Aorta (tissue), 5 donors: ENCODE results near the gene USP10. TPM values are rescaled to one million over a fixed set of nuclear protein-coding genes. Genes with fewer than 3 reads are reported as not detected.

Source experiments
- ATAC-seq: fragments of 200-7000 bp; cut with Tn5 transposase; one replicate; pipeline ENCODE4 v1.9.1; 2022; ENCODE audit warnings: moderate library complexity; ENCODE audit not compliant: low FRiP score
- DNase-seq, 2 donors: peaks; one replicate each; pipeline ENCODE4 v3.0.0-alpha.2; 2020
- H3K27ac ChIP-seq, 2 donors: one replicate each; pipeline ENCODE4 v1.5.1; 2013; ENCODE audit warnings: low read length in 2 of 2, mild to moderate bottlenecking in 2 of 2, moderate library complexity in 2 of 2, control low read depth in 1 of 2, inconsistent platforms in 1 of 2, low read depth in 1 of 2
- H3K27me3 ChIP-seq, 2 donors: one replicate each; pipeline ENCODE4 v1.6.1; 2013; ENCODE audit warnings: control low read depth in 1 of 2, low read length in 1 of 2, mild to moderate bottlenecking in 1 of 2, moderate library complexity in 1 of 2; ENCODE audit not compliant: insufficient read depth in 2 of 2, control insufficient read depth in 1 of 2
- H3K36me3 ChIP-seq, 2 donors: one replicate each; pipeline ENCODE4 v1.6.1; 2013; ENCODE audit warnings: control low read depth in 1 of 2, low read length in 1 of 2, mild to moderate bottlenecking in 1 of 2; ENCODE audit not compliant: insufficient read depth in 2 of 2, control insufficient read depth in 1 of 2
- H3K4me1 ChIP-seq, 2 donors: one replicate each; pipeline ENCODE4 v1.6.1; 2013; ENCODE audit warnings: low read length in 2 of 2, control low read depth in 1 of 2, mild to moderate bottlenecking in 1 of 2, moderate library complexity in 1 of 2; ENCODE audit not compliant: insufficient read depth in 2 of 2, control insufficient read depth in 1 of 2
- H3K4me3 ChIP-seq, 2 donors: one replicate each; pipeline ENCODE4 v1.5.1; 2013; ENCODE audit warnings: low read length in 2 of 2, control low read depth in 1 of 2, mild to moderate bottlenecking in 1 of 2
- H3K9me3 ChIP-seq: one replicate; pipeline ENCODE4 v1.6.1; 2013; ENCODE audit warnings: mild to moderate bottlenecking, low read length; ENCODE audit not compliant: control insufficient read depth
- WGBS, 2 donors: extraction: QIAGEN DNeasy Blood & Tissue Kit; methylation state at CpG; one replicate each; pipeline ENCODE4 v1.1.7; 2013; 5-methylcytosine and 5-hydroxymethylcytosine counted together
- intact Hi-C, 2 donors: fragments of 100-400 bp; cut with DNase I; formaldehyde crosslinking; loops; one replicate each; pipeline versions ENCODE4 v1.14.2 to v1.15.0; 2022
- polyA plus RNA-seq, 2 donors: library from polyadenylated mRNA; stranded (reverse); fragments of 200-250 nt; gene quantifications; one replicate each; pipeline ENCODE4 v1.2.3, GENCODE V29; 2013
- total RNA-seq, 2 donors: library from RNA; stranded (reverse); fragmentation: NEBNext Ultra II Directional; extraction: Animal tissue kit (Norgen Biotek cat#: 25700); gene quantifications; one replicate each; pipeline ENCODE4 v1.2.1, GENCODE V29; 2021
- donor health status: healthy with polysubstance abuse.
- donor health status: Bipolar disorder and iron deficiency.
- donor health status: DM: no; HTN: no; CAD: no.
- donor health status: DM: no; HTN: no; CAD: no.
- donor health status: DM: yes; HTN: yes; CAD: no.

The USP10 gene
- total and polyA plus RNA-seq, 4 donors = 14.0 to 59.4 (median 40.1) TPM

- Histone ChIP-seq H3K36me3 (no peaks in the 10 kb centered on the region), H3K4me1 (no peaks in the 10 kb centered on the region), H3K9me3 (no peaks in the 10 kb centered on the region), H3K27me3 (no peaks in the 10 kb centered on the region), H3K4me3 (no peak overlapping the region), H3K27ac (no peak overlapping the region)
- intact Hi-C loops = no loop called here
- no peak for ATAC-seq
- DNase-seq = no peak
- WGBS, 2 donors = 86 to 90% methylated on average over 2 of the region's 2 CpGs
Measured at GRCh38 chr16:84818133-84818532, 118.3 kb downstream of the USP10 start.

- H3K9me3 ChIP-seq = no peaks in the 10 kb centered on the region
- H3K27ac ChIP-seq = no peak overlapping the region
- H3K27me3 ChIP-seq = no peaks in the 10 kb centered on the region
- no peaks in the 10 kb centered on the region for H3K36me3 ChIP-seq
- intact Hi-C loops = no loop called here
- 65 to 67% methylated on average over 29 of the region's 29 CpGs for WGBS, 2 donors
- no peak overlapping the region for H3K4me3 ChIP-seq
- ATAC-seq (no peak), DNase-seq (no peak)
- H3K4me1 ChIP-seq = no peaks in the 10 kb centered on the region
Measured at GRCh38 chr16:84818989-84819643, 119.3 kb downstream of the USP10 start.

- Histone ChIP-seq H3K4me1 (no peaks in the 10 kb centered on the region), H3K9me3 (no peaks in the 10 kb centered on the region), H3K4me3 (peak within 1 kb of the TSS in 1 of 2 donors; percentile 7), H3K27ac (no peak within 1 kb of the TSS), H3K36me3 (no peaks in the 10 kb centered on the region), H3K27me3 (no peaks in the 10 kb centered on the region)
- WGBS, 2 donors = 1% methylated on average over 41 to 53 of the region's 53 CpGs
- intact Hi-C loops = no loop called here
- peak; percentile 94 for ATAC-seq
- DNase-seq = peak; percentile 96 to 98
Measured at GRCh38 chr16:84819644-84820304, 120.0 kb downstream of the USP10 start, which contains the start of gene CRISPLD2. Gene CRISPLD2 (plus strand): TSS chr16:84819985. CDS start chr16:84838496, 18,511 bp downstream.

- 24 to 34% methylated on average over 8 of the region's 8 CpGs for WGBS, 2 donors
- Histone ChIP-seq H3K9me3 (no peaks in the 10 kb centered on the region), H3K27ac (no peak overlapping the region), H3K36me3 (no peaks in the 10 kb centered on the region), H3K27me3 (no peaks in the 10 kb centered on the region), H3K4me1 (no peaks in the 10 kb centered on the region), H3K4me3 (peak overlapping the region in 1 of 2 donors; percentile 7)
- intact Hi-C loops = no loop called here
- peak; percentile 8 for ATAC-seq
- DNase-seq = no peak
Measured at GRCh38 chr16:84820305-84820684, 120.5 kb downstream of the USP10 start.

- no peaks in the 10 kb centered on the region for H3K4me1 ChIP-seq
- H3K36me3 ChIP-seq = no peaks in the 10 kb centered on the region
- no peak overlapping the region for H3K4me3 ChIP-seq
- WGBS, 2 donors = 58 to 62% methylated on average over 12 of the region's 12 CpGs
- DNase-seq = no peak
- H3K27ac ChIP-seq = no peak overlapping the region
- no peaks in the 10 kb centered on the region for H3K27me3 ChIP-seq
- intact Hi-C loops = no loop called here
- no peaks in the 10 kb centered on the region for H3K9me3 ChIP-seq
- ATAC-seq = no peak
Measured at GRCh38 chr16:84820771-84821170, 121.0 kb downstream of the USP10 start.

- Histone ChIP-seq H3K27me3 (no peaks in the 10 kb centered on the region), H3K9me3 (no peaks in the 10 kb centered on the region), H3K4me3 (no peak overlapping the region), H3K27ac (no peak overlapping the region), H3K36me3 (no peaks in the 10 kb centered on the region), H3K4me1 (no peaks in the 10 kb centered on the region)
- intact Hi-C loops = no loop called here
- no peak for DNase-seq
- WGBS, 2 donors = 92 to 95% methylated on average over 9 of the region's 9 CpGs
- ATAC-seq = no peak
Measured at GRCh38 chr16:84821179-84821578, 121.4 kb downstream of the USP10 start.

- intact Hi-C loops = no loop called here
- no peak overlapping the region for H3K4me3 ChIP-seq
- no peaks in the 10 kb centered on the region for H3K4me1 ChIP-seq
- WGBS, 2 donors = 62 to 64% methylated on average over 13 of the region's 13 CpGs
- H3K9me3 ChIP-seq = no peaks in the 10 kb centered on the region
- no peaks in the 10 kb centered on the region for H3K27me3 ChIP-seq
- DNase-seq (peak in 1 of 2 donors; percentile 75), ATAC-seq (no peak)
- H3K36me3 ChIP-seq = no peaks in the 10 kb centered on the region
- no peak overlapping the region for H3K27ac ChIP-seq
Measured at GRCh38 chr16:84821728-84822689, 122.2 kb downstream of the USP10 start.

- no peak overlapping the region for H3K27ac ChIP-seq
- no peaks in the 10 kb centered on the region for H3K4me1 ChIP-seq
- H3K36me3 ChIP-seq = no peaks in the 10 kb centered on the region
- intact Hi-C loops = no loop called here
- WGBS, 2 donors = 94 to 95% methylated on average over 6 of the region's 6 CpGs
- H3K4me3 ChIP-seq = no peak overlapping the region
- no peak for ATAC-seq
- no peak for DNase-seq
- H3K9me3 ChIP-seq = no peaks in the 10 kb centered on the region
- H3K27me3 ChIP-seq = no peaks in the 10 kb centered on the region
Measured at GRCh38 chr16:84822990-84823389, 123.2 kb downstream of the USP10 start.
